Gastrocnemius medialis (tissue), 4 donors: ENCODE measurements around the gene MACIR.

ENCODE experiments used
- CTCF ChIP-seq, 5 experiments: fragments of 450-650 bp in 3 of 5; fragments of 200-600 bp in 2 of 5; sonication (generic) in 2 of 5; IDR thresholded peaks in 4 of 5; conservative IDR thresholded peaks in 1 of 5; 1 replicate in 4 of 5; 2 replicates in 1 of 5; pipeline ENCODE4 v1.5.1; 2016 to 2019; ENCODE audit warnings: antibody characterized with exemption in 5 of 5, mild to moderate bottlenecking in 3 of 5, moderate library complexity in 3 of 5
- POLR2A ChIP-seq, 2 donors: fragments of 450-650 bp; IDR thresholded peaks; one replicate each; pipeline ENCODE4 v1.6.1; 2017; ENCODE audit warnings: antibody characterized with exemption in 2 of 2, mild to moderate bottlenecking in 2 of 2, moderate library complexity in 2 of 2

- TF ChIP-seq POLR2A (IDR thresholded peaks at IDR 0.05), result no peak
- no peak for TF ChIP-seq CTCF (IDR thresholded peaks at IDR 0.05 in 4 of 5, conservative IDR thresholded peaks at IDR 0.05 in 1 of 5)
Measured at GRCh38 chr5:103262422-103262871, 3.9 kb downstream of the MACIR start.
